Neural cell (in vitro differentiated cells): Measurements from ENCODE around the gene ENC1. TPM values are rescaled to one million over a fixed set of nuclear protein-coding genes. Genes with fewer than 3 reads are reported as not detected.

ENCODE experiments used
- H2AFZ ChIP-seq: fragments of 200-600, 300-800 bp; sonication (generic), shearing (Covaris generic); 2 replicates; pipeline ENCODE4 v1.6.0; 2014; ENCODE audit warnings: low read depth, mild to moderate bottlenecking, antibody characterized with exemption, low read length, moderate library complexity
- H3F3A ChIP-seq: fragments of 200-600 bp; shearing (Covaris generic); 2 replicates; pipeline ENCODE4 v1.6.1; 2016; ENCODE audit warnings: mild to moderate bottlenecking, moderate library complexity, mixed read lengths, antibody characterized with exemption, low read length; ENCODE audit not compliant: insufficient read depth, poor library complexity, severe bottlenecking
- H3K27ac ChIP-seq: fragments of 200-600, 300-800 bp; sonication (generic), shearing (Covaris generic); 2 replicates; pipeline ENCODE4 v1.5.1; 2014; ENCODE audit warnings: mild to moderate bottlenecking, low read length, moderate library complexity
- H3K27me3 ChIP-seq: fragments of 300-800, 200-600 bp; sonication (generic), shearing (Covaris generic); 2 replicates; pipeline ENCODE4 v1.6.0; 2014; ENCODE audit warnings: mild to moderate bottlenecking, low read depth, low read length, moderate library complexity; ENCODE audit not compliant: insufficient read depth
- H3K36me3 ChIP-seq: fragments of 300-800, 200-600 bp; sonication (generic), shearing (Covaris generic); 2 replicates; pipeline ENCODE4 v1.5.1; 2014; ENCODE audit warnings: mild to moderate bottlenecking, antibody characterized with exemption, low read length, moderate library complexity; ENCODE audit not compliant: insufficient read depth
- H3K4me2 ChIP-seq: fragments of 300-800, 200-600 bp; sonication (generic), shearing (Covaris generic); 2 replicates; pipeline ENCODE4 v1.6.0; 2014; ENCODE audit warnings: mild to moderate bottlenecking, low read length
- H3K4me3 ChIP-seq: fragments of 300-800, 200-600 bp; sonication (generic), shearing (Covaris generic); 2 replicates; pipeline ENCODE4 v1.5.1; 2014; ENCODE audit warnings: mild to moderate bottlenecking, low read length, moderate library complexity
- H3K79me2 ChIP-seq: fragments of 200-600 bp; shearing (Covaris generic); replicated peaks from 2 replicates; pipeline ENCODE4 v1.6.0; 2014; ENCODE audit warnings: mild to moderate bottlenecking, low read length, moderate library complexity; ENCODE audit not compliant: insufficient read depth
- H3K9ac ChIP-seq: fragments of 300-800, 200-600 bp; sonication (generic), shearing (Covaris generic); 2 replicates; pipeline ENCODE4 v1.6.1; 2016; ENCODE audit warnings: mild to moderate bottlenecking, low read length, mixed read lengths
- H3K9me2 ChIP-seq: fragments of 200-600 bp; shearing (Covaris generic); 2 replicates; pipeline ENCODE4 v1.6.1; 2016; ENCODE audit warnings: mild to moderate bottlenecking, low read length, mixed read lengths; ENCODE audit not compliant: insufficient read depth
- H3K9me3 ChIP-seq: fragments of 200-600, 300-800 bp; sonication (generic), shearing (Covaris generic); 2 replicates; pipeline ENCODE4 v1.6.1; 2016; ENCODE audit warnings: mild to moderate bottlenecking, mixed run types, low read length, moderate library complexity, mixed read lengths
- H4K20me1 ChIP-seq: fragments of 200-600 bp; shearing (Covaris generic); 2 replicates; pipeline ENCODE4 v1.6.1; 2016; ENCODE audit warnings: mild to moderate bottlenecking, mixed run types; ENCODE audit not compliant: insufficient read depth
- EP300 ChIP-seq: fragments of 450-650 bp; conservative IDR thresholded peaks from 2 replicates; pipeline ENCODE4 v1.6.1; 2014; ENCODE audit warnings: antibody characterized with exemption, mild to moderate bottlenecking, moderate library complexity; ENCODE audit not compliant: poor library complexity, severe bottlenecking
- EZH2 ChIP-seq: fragments of 200-600, 300-800 bp; shearing (Covaris generic), sonication (generic); IDR thresholded peaks from 2 replicates; pipeline ENCODE4 v1.6.1; 2014; ENCODE audit warnings: antibody characterized with exemption, low read length, borderline replicate concordance, mild to moderate bottlenecking; ENCODE audit not compliant: insufficient read depth, poor library complexity, severe bottlenecking
- MXI1 ChIP-seq: fragments of 450-650 bp; conservative IDR thresholded peaks from 2 replicates; pipeline ENCODE4 v1.6.1; 2014; ENCODE audit warnings: antibody characterized with exemption, mild to moderate bottlenecking; ENCODE audit not compliant: poor library complexity, severe bottlenecking
- POLR2AphosphoS5 ChIP-seq: IDR thresholded peaks from 2 replicates; pipeline ENCODE4 v1.6.1; 2012
- RAD21 ChIP-seq: fragments of 450-650 bp; conservative IDR thresholded peaks from 2 replicates; pipeline ENCODE4 v1.6.1; 2014; ENCODE audit warnings: antibody characterized with exemption, mild to moderate bottlenecking, moderate library complexity
- SMC3 ChIP-seq: fragments of 450-650 bp; conservative IDR thresholded peaks from 2 replicates; pipeline ENCODE4 v1.6.1; 2014; ENCODE audit warnings: antibody characterized with exemption, mild to moderate bottlenecking, moderate library complexity; ENCODE audit not compliant: poor library complexity
- TAF1 ChIP-seq: IDR thresholded peaks from 2 replicates; pipeline ENCODE4 v1.6.1; 2012; ENCODE audit warnings: low read depth
- polyA plus RNA-seq: library from polyadenylated mRNA; depleted of rRNA; stranded (reverse); fragments of >200 nt; gene quantifications from 2 replicates; pipeline ENCODE4 v1.2.3, GENCODE V29; 2014
- TF ChIP-seq, protein P1 (sequence below): fragments of 450-650 bp; IDR thresholded peaks from 2 replicates; pipeline ENCODE4 v1.5.1; 2014; ENCODE audit warnings: antibody characterized with exemption, mild to moderate bottlenecking, moderate library complexity; ENCODE audit not compliant: poor library complexity, severe bottlenecking
- TF ChIP-seq, protein P2 (sequence below): IDR thresholded peaks from 2 replicates; pipeline ENCODE4 v1.6.1; 2012; ENCODE audit warnings: borderline replicate concordance

Gene ENC1
- polyA plus RNA-seq, 1 donor from 2014 or later, result 449 TPM

DNA sequence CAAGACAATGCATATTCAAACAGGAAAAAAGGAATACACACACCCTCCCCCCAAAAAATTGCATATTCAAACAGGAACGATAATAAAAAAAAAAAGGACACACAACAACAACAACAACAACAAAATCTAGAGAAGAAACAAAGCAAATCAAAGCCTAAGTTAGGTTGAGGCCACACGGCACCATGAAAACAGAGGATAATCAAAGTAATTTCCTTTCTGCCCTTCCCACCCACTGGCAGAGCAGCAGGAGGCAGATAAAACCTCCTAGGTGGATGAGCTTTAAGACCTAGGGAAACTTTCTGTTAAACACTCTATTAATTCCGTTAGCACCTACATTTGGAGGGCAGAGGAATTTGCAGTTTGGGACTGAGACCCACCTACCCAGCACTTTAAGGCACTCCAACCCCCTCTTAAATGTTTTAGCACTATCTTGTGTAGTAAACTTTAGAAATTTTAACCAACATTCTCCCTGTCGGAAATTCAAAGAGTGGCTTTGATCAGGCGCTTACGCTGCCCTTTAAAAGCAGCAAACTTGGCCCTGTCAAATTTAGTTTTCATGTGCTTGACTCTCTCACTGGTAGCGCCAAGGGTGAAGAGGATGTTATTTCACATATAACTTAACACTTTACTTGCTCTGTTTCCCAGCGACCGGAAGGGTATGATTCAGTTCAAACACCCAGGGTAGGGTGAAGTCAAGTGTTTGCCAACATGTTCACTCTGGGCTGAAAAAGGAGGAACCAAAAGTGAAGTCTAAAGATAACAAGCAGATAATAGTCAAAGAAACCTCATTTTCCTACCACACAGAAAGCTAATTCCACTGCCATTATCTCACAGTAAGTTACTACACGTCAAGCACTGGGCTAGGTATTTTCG is 9.2 kb downstream of the ENC1 start:
- peaks cover 9% of the 10 kb centered on the region for H3F3A ChIP-seq
- no peaks in the 10 kb centered on the region for H3K9me2 ChIP-seq
- no peaks in the 10 kb centered on the region for H4K20me1 ChIP-seq
- TF ChIP-seq EP300 (no peak), RAD21 (no peak), SMC3 (no peak), TAF1 (no peak), EZH2 (no peak), POLR2AphosphoS5 (no peak), MXI1 (no peak)
- TF ChIP-seq, protein P1, sequence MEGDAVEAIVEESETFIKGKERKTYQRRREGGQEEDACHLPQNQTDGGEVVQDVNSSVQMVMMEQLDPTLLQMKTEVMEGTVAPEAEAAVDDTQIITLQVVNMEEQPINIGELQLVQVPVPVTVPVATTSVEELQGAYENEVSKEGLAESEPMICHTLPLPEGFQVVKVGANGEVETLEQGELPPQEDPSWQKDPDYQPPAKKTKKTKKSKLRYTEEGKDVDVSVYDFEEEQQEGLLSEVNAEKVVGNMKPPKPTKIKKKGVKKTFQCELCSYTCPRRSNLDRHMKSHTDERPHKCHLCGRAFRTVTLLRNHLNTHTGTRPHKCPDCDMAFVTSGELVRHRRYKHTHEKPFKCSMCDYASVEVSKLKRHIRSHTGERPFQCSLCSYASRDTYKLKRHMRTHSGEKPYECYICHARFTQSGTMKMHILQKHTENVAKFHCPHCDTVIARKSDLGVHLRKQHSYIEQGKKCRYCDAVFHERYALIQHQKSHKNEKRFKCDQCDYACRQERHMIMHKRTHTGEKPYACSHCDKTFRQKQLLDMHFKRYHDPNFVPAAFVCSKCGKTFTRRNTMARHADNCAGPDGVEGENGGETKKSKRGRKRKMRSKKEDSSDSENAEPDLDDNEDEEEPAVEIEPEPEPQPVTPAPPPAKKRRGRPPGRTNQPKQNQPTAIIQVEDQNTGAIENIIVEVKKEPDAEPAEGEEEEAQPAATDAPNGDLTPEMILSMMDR, result no peak
- TF ChIP-seq, protein P2, sequence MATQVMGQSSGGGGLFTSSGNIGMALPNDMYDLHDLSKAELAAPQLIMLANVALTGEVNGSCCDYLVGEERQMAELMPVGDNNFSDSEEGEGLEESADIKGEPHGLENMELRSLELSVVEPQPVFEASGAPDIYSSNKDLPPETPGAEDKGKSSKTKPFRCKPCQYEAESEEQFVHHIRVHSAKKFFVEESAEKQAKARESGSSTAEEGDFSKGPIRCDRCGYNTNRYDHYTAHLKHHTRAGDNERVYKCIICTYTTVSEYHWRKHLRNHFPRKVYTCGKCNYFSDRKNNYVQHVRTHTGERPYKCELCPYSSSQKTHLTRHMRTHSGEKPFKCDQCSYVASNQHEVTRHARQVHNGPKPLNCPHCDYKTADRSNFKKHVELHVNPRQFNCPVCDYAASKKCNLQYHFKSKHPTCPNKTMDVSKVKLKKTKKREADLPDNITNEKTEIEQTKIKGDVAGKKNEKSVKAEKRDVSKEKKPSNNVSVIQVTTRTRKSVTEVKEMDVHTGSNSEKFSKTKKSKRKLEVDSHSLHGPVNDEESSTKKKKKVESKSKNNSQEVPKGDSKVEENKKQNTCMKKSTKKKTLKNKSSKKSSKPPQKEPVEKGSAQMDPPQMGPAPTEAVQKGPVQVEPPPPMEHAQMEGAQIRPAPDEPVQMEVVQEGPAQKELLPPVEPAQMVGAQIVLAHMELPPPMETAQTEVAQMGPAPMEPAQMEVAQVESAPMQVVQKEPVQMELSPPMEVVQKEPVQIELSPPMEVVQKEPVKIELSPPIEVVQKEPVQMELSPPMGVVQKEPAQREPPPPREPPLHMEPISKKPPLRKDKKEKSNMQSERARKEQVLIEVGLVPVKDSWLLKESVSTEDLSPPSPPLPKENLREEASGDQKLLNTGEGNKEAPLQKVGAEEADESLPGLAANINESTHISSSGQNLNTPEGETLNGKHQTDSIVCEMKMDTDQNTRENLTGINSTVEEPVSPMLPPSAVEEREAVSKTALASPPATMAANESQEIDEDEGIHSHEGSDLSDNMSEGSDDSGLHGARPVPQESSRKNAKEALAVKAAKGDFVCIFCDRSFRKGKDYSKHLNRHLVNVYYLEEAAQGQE, result no peak
- no peaks in the 10 kb centered on the region for H3K27me3 ChIP-seq
- peak overlapping the region; percentile 14 for H3K27ac ChIP-seq
- H3K36me3 ChIP-seq, result peaks cover 19% of the 10 kb centered on the region
- H3K4me3 ChIP-seq, result peak overlapping the region; percentile 54
- H3K9ac ChIP-seq, result no peak overlapping the region
- H3K79me2 ChIP-seq, result peaks cover 92% of the 10 kb centered on the region
- peak overlapping the region; percentile 52 for H3K4me2 ChIP-seq
- H3K9me3 ChIP-seq, result no peaks in the 10 kb centered on the region
- H2AFZ ChIP-seq, result no peak overlapping the region

- no peaks in the 10 kb centered on the region for H4K20me1 ChIP-seq
- H3F3A ChIP-seq, result peaks cover 9% of the 10 kb centered on the region
- peak overlapping the region; percentile 54 for H3K4me3 ChIP-seq
- H3K36me3 ChIP-seq, result peaks cover 16% of the 10 kb centered on the region
- peak overlapping the region; percentile 52 for H3K4me2 ChIP-seq
- H3K27me3 ChIP-seq, result no peaks in the 10 kb centered on the region
- peaks cover 85% of the 10 kb centered on the region for H3K79me2 ChIP-seq
- peak overlapping the region; percentile 14 for H3K27ac ChIP-seq
- no peak overlapping the region for H2AFZ ChIP-seq
- H3K9ac ChIP-seq, result peak overlapping the region; percentile 30
- H3K9me3 ChIP-seq, result no peaks in the 10 kb centered on the region
- no peaks in the 10 kb centered on the region for H3K9me2 ChIP-seq
- TF ChIP-seq MXI1 (no peak), RAD21 (no peak), TAF1 (no peak), EZH2 (no peak), SMC3 (no peak), EP300 (no peak), POLR2AphosphoS5 (no peak)
- TF ChIP-seq, protein P2, result no peak
- TF ChIP-seq, protein P1, result no peak
Observed at GRCh38 chr5:74630453-74631066, 10.0 kb downstream of the ENC1 start.
